Measurements from ENCODE around the gene SIRPG.

DNA sequence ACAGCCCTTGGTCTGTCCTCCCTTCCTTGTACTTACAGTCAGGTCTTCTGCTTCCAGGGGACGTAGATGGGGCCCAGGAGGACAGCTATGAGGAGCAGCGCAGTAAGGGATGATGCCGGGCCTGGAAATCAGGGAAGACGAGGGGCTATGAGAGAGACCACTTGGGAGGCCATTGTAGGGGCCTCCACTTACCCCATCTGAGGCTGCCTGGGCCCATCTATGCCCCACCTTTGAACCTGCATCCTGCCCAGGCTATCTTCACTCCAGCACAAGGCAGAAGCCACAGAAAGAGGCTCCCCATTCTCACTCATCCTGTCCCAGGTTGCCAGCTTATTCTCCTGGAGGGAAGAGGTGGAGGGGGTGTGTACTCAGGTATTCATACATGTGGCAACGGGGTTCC is 27.4 kb downstream of the SIRPG start:
- no peak for TF ChIP-seq CTCF (IDR thresholded peaks at IDR 0.05)
- TF ChIP-seq POLR2A (IDR thresholded peaks at IDR 0.05) = no peak
- TF ChIP-seq POLR2AphosphoS5 (IDR thresholded peaks at IDR 0.05) = no peak

Data from gastroesophageal sphincter (tissue), 3 donors.